Stimulated activated CD4-positive, alpha-beta T cell treated with anti-CD3 and anti-CD28 coated beads, Interleukin-12 subunit alpha, Interleukin-12 subunit beta, amount 100 ng/mL, for 48 hours (primary cell): ENCODE data around the gene RNF26.

Experiments
- DNase-seq, 3 donors: peaks; one replicate each; pipeline ENCODE4 v3.0.0-alpha.2; 2020; ENCODE audit warnings: low read depth in 2 of 3, low spot score in 1 of 3

The RNF26 gene

GRCh38 chr11:119335655-119336543, 1.6 kb downstream of the RNF26 start:
- DNase-seq = no peak

- no peak for DNase-seq
Measured at GRCh38 chr11:119336744-119337469, 2.6 kb downstream of the RNF26 start.

- no peak for DNase-seq
Measured at GRCh38 chr11:119337581-119338317, 3.4 kb downstream of the RNF26 start.

- DNase-seq = peak in 1 of 3 donors; percentile 79
Measured at GRCh38 chr11:119338318-119338890, 4.1 kb downstream of the RNF26 start.

GRCh38 chr11:119338965-119339588, 4.8 kb downstream of the RNF26 start:
- DNase-seq = no peak

- DNase-seq = no peak
Measured at GRCh38 chr11:119339589-119340334, 5.4 kb downstream of the RNF26 start.

DNA sequence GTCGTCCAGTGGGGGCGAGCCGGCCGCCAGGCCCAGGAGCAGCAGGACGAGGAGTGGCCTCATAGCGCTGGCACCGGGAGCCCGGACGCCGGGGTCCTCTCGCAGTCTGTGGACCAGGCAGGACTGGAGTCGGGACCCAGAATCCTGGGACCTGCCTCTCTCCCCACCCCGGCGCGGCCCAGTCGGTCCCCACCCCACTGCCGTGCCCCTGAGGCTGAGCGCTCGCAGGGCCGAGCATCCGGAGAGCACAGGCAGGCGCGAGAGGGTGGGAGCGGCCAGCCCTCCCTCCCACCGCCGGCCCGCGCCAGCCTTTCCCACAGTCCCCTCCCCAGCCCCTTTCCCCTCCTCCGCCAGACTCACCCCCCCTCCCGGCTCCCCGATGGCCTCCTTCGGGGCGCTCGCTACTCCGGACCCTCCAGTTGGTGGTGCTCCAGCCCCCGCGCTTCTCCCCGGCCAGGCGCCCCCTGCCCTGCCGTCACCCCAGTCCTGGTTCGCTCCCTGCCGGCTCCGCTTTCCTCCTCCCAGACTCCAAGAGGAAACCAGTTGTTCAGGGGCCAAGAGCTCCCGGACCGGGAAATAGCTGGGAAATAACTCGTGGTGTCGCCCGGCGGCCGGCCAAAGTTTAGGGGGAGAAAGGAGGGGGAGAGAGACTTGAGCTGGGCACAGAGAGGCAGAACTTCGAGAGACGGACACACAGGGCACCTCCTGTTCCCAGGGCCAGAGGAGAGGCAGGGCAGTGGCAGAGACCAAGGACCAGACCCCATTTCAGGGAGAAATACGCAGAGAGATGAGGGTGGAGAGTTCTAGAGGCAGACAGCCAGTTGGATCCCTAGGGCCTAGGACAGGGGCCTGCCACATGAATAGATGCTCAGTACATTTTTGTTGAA, 6.3 kb downstream of the RNF26 start, which contains the start of gene C1QTNF5:
Gene C1QTNF5, minus strand, starts transcription at position 549 of the 887 bp plus-strand sequence. Its CDS starts 486 bp downstream, at position 63.
- DNase-seq = no peak

GRCh38 chr11:119341222-119342022, 7.1 kb downstream of the RNF26 start:
- DNase-seq = no peak

DNA sequence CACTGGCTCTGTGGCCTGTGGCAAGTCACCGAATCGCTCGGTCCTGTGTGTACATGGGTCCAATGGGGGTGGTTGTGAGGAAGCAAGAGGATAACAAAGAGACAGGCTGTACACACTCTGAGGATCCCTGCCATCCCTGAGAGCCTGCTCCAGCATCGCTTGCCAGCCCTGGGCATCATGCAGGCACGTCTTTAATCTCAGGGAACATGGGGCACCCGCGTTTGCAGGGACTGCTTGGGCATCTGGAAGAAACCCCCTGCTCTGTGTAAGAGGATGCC, 7.6 kb downstream of the RNF26 start:
- DNase-seq = no peak

DNA sequence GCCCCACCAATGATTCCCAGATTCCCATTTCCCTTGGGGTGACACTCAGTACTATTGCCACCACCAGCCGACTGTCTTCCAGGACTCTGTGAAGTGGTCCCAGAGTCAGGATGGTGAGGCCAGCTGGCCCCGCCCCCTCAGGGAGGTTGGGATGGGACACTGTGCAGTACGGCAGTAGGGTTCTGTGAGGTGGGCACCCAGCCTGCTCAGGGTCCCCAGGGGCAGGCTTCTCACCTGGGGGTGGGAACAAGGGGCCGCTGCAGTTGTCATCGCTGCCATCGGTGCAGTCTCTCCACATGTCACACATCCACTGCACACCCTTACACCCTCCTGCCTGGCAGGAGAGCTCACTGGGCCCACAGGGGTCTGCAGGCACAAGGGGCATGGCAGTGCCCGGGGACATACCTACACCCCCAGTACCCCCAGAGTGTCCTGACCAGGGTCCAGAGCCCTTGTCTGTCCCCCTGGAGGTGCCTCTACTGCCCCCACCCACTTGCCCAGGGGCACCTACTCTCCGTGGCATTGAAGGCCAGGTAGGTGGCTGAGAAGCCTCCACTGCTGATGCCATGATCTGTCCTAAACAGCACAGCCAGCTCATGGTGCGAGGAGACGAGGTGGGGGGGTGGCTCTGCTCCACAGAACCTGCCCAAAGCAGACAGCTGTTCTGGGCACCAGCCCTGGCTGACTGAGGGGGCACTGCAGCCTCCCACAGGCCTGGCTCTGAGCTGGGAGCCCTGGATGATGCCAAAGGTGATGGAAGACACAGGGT, 8.2 kb downstream of the RNF26 start:
- DNase-seq = no peak

DNA sequence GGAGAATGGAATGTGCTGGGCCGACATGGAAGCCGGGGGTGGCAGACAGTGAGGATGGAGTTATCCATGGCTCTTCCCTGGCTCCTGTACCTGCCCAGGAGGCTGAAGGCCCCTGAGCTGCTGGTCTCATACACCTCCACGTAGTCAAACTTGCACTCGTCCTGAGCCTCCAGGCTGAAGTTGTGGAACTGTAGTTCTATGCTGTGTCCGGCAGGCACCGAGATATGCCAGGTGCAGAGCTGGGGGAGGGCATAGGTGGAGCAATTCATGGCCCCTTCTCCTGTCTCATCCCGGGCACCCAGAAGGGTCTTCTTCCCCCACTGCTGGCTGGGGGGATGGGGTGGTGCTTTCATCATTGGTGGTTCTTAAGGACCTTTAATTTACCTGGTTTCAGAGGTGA, 9.4 kb downstream of the RNF26 start:
- no peak for DNase-seq

GRCh38 chr11:119344291-119345010, 10.1 kb downstream of the RNF26 start:
- no peak for DNase-seq

DNA sequence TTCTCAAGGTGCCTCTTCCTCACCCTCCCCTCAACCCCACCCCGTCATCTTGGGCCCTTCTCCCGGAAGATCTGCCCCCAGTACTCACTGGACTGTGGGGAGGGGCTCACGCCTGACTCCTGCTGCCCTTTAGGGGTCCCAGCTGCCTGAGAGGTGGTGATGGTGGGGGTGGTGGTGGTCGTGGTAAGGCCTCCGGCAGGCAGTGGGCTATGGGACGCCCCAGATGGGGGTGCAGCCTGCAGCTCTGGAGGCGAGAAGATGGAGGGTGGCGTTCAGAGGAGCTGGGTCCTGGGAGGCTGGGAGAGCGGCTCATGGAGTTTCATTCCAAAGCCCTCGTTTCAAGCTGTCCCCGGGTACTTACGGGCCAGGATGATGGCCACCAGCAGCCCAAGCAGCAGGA, 11.4 kb downstream of the RNF26 start:
- DNase-seq = no peak

GRCh38 chr11:119346605-119347004, 12.3 kb downstream of the RNF26 start, which contains the start of gene MFRP:
TSS of gene MFRP (minus strand) at chr11:119346705. CDS start at chr11:119346513, 192 bp downstream.
- no peak for DNase-seq

- DNase-seq = no peak
Measured at GRCh38 chr11:119347242-119347641, 12.9 kb downstream of the RNF26 start.

GRCh38 chr11:119347940-119348605, 13.7 kb downstream of the RNF26 start:
- DNase-seq = no peak
